ENCODE data around the gene LPAR4.
"Not testable (repeated sequence)": the region's sequence is repeated elsewhere in the genome, so short reads cannot be mapped to it uniquely, and the experiment has no call there.

Gene LPAR4

GRCh38 chrX:78747489-78747888 lies at the start of gene LPAR4:
LPAR4 (plus strand) TSS chrX:78747720; CDS start chrX:78754870, 7,150 bp downstream.
- DNase-seq = no peak

GRCh38 chrX:78706071-78706470 lies 41.4 kb upstream of the LPAR4 start:
- DNase-seq = no peak

GRCh38 chrX:78708262-78708661 lies 39.3 kb upstream of the LPAR4 start:
- no peak for DNase-seq

- DNase-seq = no peak
Observed at GRCh38 chrX:78708816-78709215, 38.7 kb upstream of the LPAR4 start.

GRCh38 chrX:78710171-78710570 lies 37.3 kb upstream of the LPAR4 start:
- DNase-seq = no peak

GRCh38 chrX:78712336-78712735 lies 35.2 kb upstream of the LPAR4 start:
- DNase-seq = no peak

- DNase-seq = no peak
Observed at GRCh38 chrX:78725287-78725686, 22.2 kb upstream of the LPAR4 start.

GRCh38 chrX:78746496-78746895 lies 1.0 kb upstream of the LPAR4 start:
- DNase-seq = no peak

GRCh38 chrX:78747971-78748370 lies 451 bp downstream of the LPAR4 start:
- no peak for DNase-seq

- no peak for DNase-seq
Observed at GRCh38 chrX:78748846-78749245, 1.3 kb downstream of the LPAR4 start.

GRCh38 chrX:78753571-78753970 lies 6.1 kb downstream of the LPAR4 start:
- no peak for DNase-seq

GRCh38 chrX:78754917-78755316 lies 7.4 kb downstream of the LPAR4 start:
- DNase-seq = no peak

- no peak for DNase-seq
Observed at GRCh38 chrX:78759081-78759480, 11.6 kb downstream of the LPAR4 start.

GRCh38 chrX:78769101-78769755 lies 21.7 kb downstream of the LPAR4 start:
- no peak for DNase-seq

- no peak for DNase-seq
Observed at GRCh38 chrX:78769946-78770345, 22.4 kb downstream of the LPAR4 start.

GRCh38 chrX:78796916-78797315 lies 49.4 kb downstream of the LPAR4 start:
- no peak for DNase-seq

- no peak for DNase-seq
Observed at GRCh38 chrX:78800114-78800513, 52.6 kb downstream of the LPAR4 start.

GRCh38 chrX:78800694-78801093 lies 53.2 kb downstream of the LPAR4 start:
- no peak for DNase-seq

- DNase-seq = no peak
Observed at GRCh38 chrX:78801522-78801921, 54.0 kb downstream of the LPAR4 start.

- DNase-seq = not testable (repeated sequence)
Observed at GRCh38 chrX:78802526-78802925, 55.0 kb downstream of the LPAR4 start.
